ENCODE measurements around the gene FIG4.

DNA sequence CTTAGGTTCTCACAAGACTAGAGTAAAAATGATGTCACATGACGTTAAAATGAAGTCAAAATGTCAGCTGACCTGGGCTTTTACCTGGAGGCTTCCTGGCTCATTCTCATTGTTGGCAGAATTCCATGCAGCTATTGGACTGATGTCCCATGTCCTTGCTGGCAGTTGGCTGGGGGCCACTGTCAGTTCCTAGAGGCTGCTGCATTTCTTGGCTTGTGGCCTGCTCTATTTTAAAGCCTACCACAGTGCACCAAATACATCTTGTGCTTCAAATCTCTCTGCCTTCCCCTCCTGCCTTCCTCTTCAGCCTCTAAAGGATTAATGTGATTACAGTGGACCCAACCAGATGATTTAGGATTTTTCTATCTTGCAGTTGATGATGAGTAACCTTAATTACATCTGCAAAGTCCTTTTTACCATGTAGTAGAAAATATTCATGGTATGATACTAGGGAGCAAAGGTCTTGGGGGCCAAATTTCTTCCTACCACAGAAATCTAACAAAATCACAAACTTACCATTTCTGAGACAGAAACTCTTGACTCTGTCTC, 81.9 kb downstream of the FIG4 start:
- TF ChIP-seq, protein P1, sequence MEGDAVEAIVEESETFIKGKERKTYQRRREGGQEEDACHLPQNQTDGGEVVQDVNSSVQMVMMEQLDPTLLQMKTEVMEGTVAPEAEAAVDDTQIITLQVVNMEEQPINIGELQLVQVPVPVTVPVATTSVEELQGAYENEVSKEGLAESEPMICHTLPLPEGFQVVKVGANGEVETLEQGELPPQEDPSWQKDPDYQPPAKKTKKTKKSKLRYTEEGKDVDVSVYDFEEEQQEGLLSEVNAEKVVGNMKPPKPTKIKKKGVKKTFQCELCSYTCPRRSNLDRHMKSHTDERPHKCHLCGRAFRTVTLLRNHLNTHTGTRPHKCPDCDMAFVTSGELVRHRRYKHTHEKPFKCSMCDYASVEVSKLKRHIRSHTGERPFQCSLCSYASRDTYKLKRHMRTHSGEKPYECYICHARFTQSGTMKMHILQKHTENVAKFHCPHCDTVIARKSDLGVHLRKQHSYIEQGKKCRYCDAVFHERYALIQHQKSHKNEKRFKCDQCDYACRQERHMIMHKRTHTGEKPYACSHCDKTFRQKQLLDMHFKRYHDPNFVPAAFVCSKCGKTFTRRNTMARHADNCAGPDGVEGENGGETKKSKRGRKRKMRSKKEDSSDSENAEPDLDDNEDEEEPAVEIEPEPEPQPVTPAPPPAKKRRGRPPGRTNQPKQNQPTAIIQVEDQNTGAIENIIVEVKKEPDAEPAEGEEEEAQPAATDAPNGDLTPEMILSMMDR (conservative IDR thresholded peaks at IDR 0.05; ENCODE audit: low read depth, low read length) = no peak
- TF ChIP-seq POLR2A (IDR thresholded peaks at IDR 0.05; ENCODE audit: low read depth, low read length) (no peak), RAD21 (IDR thresholded peaks at IDR 0.05; ENCODE audit: low read length) (no peak), FOS (IDR thresholded peaks at IDR 0.05; ENCODE audit: low read depth, low read length) (no peak), CHD1 (IDR thresholded peaks at IDR 0.05; ENCODE audit: low read depth, low read length) (no peak), CEBPB (IDR thresholded peaks at IDR 0.05; ENCODE audit: low read depth, low read length) (no peak), MXI1 (IDR thresholded peaks at IDR 0.05; ENCODE audit: borderline replicate concordance, low read depth, low read length) (no peak), RFX5 (IDR thresholded peaks at IDR 0.05; ENCODE audit: low read depth, low read length) (no peak), NFE2L2 (IDR thresholded peaks at IDR 0.05; ENCODE audit: low read depth, low read length) (no peak), SMC3 (IDR thresholded peaks at IDR 0.05; ENCODE audit: low read depth, low read length) (no peak)
